Gastrocnemius medialis (tissue), 4 donors: ENCODE results near the gene ZNF335.

ENCODE experiments used
- CTCF ChIP-seq, 5 experiments: fragments of 450-650 bp in 3 of 5; fragments of 200-600 bp in 2 of 5; sonication (generic) in 2 of 5; IDR thresholded peaks in 4 of 5; conservative IDR thresholded peaks in 1 of 5; 1 replicate in 4 of 5; 2 replicates in 1 of 5; pipeline ENCODE4 v1.5.1; 2016 to 2019; ENCODE audit warnings: antibody characterized with exemption in 5 of 5, mild to moderate bottlenecking in 3 of 5, moderate library complexity in 3 of 5
- POLR2A ChIP-seq, 2 donors: fragments of 450-650 bp; IDR thresholded peaks; one replicate each; pipeline ENCODE4 v1.6.1; 2017; ENCODE audit warnings: antibody characterized with exemption in 2 of 2, mild to moderate bottlenecking in 2 of 2, moderate library complexity in 2 of 2

GRCh38 chr20:46007671-46008070 is 35.7 kb upstream of the ZNF335 start:
- no peak for TF ChIP-seq POLR2A (IDR thresholded peaks at IDR 0.05)
- no peak for TF ChIP-seq CTCF (IDR thresholded peaks at IDR 0.05 in 4 of 5, conservative IDR thresholded peaks at IDR 0.05 in 1 of 5)
